Stimulated activated CD8-positive, alpha-beta memory T cell treated with anti-CD3 and anti-CD28 coated beads, Interleukin-7, amount 100 ng/mL, for 1 hour (primary cell): ENCODE results near the gene SLC6A16.
A peak's percentile ranks its signal among the peaks of the same experiment; 100 is the strongest.
"Not testable (repeated sequence)": the region's sequence is repeated elsewhere in the genome, so short reads cannot be mapped to it uniquely, and the experiment has no call there.

ENCODE experiments used
- DNase-seq, 2 donors: peaks; one replicate each; pipeline ENCODE4 v3.0.0-alpha.2; 2020; ENCODE audit warnings: low read depth in 2 of 2

The SLC6A16 gene

GRCh38 chr19:49344505-49345423 lies 19.8 kb upstream of the SLC6A16 start:
- DNase-seq = no peak

DNA sequence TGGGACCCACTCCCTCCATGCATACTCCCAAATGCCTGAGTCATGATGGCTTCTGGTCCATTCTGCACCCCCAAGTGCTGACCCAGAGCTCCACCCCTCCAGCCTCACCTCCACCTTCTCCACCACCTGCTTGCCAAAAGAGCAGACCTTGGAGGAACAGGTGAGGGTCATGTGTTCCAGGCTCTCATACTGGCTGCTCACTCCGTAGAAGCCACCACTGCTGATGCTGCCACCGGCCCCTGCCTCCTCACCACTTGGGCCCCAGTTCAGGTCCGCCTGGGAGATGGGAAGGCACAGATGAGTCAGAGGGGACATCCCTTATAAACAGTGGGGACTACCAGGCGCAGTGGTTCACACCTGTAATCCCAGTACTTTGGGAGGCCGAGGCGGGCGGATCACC lies 18.1 kb upstream of the SLC6A16 start:
- DNase-seq = no peak

GRCh38 chr19:49342291-49342721 lies 17.3 kb upstream of the SLC6A16 start:
- DNase-seq = no peak

GRCh38 chr19:49340865-49341718 lies 16.1 kb upstream of the SLC6A16 start:
- DNase-seq = no peak

DNA sequence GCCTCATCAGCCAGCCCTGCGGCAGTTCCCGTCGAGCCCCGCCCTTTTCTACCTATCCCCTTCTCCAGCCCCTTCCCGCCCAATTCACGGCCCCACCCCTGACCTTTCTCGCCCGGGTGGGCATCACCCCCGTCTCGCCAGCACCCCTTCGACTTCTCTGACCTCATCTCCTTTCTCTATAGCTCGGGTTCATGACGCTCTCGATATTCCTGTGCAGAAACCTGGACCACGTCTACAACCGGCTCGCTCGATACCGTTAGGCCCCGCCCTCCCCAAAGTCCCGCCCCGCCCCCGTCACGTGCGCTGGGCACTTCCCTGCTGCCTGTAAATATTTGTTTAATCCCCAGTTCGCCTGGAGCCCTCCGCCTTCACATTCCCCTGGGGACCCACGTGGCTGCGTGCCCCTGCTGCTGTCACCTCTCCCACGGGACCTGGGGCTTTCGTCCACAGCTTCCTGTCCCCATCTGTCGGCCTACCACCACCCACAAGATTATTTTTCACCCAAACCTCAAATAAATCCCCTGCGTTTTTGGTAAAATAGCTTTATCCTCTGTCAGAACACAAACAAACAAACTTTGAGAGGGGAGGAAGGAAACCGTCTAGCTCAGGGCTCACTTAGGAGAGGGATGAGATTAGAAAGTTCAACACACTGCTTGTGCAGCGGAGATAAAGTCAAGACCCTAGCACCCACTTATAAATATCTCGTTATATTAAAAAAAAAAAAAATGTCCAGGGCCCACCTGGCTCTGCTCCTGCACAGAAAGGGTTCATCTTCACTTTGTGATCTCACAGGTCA lies 15.3 kb upstream of the SLC6A16 start:
- DNase-seq = no peak

DNA sequence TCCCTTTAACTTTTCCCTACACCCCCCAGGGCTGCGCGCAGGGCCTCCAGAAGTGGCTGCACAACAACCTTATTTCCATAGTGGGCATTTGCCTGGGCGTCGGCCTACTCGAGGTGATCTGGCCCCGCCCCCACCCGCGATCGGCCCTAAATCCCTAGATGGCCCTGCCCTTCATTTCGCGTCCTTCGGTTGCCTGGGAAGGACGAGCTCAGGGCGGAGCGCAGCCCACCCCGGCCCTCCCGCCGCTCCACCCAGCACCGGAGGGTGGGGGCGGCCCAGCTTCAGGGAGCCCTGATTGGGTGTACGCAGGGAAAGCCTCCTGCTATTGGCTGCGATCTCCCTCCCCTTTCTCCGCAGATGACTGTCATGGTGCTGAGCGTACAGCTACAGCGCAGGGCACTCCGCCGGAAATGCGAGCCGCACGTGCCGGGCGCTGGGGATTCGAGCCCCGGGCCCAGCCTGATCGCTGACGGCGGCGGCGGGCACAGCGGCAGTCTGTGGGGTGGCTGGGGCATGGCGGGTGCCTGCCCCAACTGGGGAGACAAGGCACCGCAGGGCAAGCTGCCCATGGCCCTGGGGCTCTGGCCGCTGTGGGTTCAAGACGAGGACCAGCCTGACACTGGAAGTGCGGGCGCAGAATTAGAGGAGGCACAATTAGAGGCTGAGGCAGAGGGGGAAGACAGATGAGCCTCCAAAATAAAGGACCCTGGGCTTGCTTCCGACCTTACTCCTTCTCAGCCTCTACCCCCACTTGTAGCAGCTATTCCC lies 14.5 kb upstream of the SLC6A16 start:
- no peak for DNase-seq

GRCh38 chr19:49338691-49339300 lies 13.8 kb upstream of the SLC6A16 start:
- DNase-seq = no peak

DNA sequence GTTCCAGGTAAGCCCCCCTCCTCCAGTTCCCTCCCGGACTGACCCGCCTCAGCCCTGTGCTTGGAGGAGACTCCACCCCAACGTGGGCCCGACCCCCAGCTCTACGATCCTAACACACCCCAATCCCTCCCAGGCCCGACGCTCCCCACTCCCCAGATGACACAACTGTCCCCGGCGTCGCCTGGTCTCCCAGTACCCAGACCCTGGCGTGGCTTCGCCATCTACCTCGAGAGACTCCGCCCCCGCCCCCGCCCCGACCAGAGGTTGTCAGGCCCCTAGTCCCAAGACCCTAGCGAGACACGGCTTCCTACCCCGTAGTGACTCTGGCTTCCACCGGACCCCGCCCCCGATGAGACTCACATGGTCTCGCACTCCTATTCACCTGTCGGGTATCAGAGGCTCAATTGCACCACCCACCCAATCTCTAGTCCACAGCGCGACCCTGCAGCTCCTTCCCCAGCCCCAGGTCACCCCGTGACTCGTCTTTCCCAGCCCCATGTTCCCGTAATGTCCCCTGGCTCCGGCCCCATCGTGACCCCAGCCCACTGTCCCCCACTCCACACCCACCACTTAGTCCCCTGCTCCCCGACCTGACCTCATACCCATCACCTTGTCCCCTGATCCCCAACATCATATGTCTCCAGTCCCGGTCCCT lies 13.2 kb upstream of the SLC6A16 start:
- no peak for DNase-seq

DNA sequence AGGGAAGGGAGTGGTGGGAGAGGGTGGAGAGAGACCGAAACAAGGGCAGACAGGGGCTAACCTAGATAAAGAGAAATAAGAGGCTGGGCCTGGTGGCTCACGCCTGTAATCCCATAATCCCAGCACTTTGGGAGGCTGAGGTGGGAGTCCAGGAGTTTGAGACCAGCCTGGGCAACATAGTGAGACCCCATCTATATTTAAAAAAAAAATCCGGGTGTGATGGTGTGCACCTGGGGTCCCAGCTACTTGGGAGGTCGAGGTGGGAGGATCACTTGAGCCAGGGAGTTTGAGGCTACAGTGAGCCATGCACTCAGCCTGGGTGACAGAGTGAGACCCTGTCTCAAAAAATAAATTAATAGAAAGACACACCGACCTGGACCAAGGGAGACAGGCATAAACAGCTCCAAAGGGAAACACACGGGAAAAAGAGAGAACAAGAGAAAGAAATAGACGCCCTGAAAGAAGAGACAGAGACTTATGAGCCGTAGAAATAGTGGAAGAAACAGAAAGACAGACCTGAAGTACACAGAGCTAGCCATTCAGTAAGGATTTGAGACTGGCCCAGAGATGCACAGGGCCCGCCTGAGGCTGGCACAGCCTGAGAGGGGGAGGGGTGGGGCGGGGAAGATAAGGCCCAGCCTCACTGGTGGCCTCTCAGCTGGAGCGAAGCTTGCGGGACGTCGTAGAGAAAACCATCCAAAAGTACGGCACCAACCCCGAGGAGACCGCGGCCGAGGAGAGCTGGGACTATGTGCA lies 12.5 kb upstream of the SLC6A16 start:
- DNase-seq = no peak

GRCh38 chr19:49336482-49337266 lies 11.7 kb upstream of the SLC6A16 start:
- DNase-seq = no peak

DNA sequence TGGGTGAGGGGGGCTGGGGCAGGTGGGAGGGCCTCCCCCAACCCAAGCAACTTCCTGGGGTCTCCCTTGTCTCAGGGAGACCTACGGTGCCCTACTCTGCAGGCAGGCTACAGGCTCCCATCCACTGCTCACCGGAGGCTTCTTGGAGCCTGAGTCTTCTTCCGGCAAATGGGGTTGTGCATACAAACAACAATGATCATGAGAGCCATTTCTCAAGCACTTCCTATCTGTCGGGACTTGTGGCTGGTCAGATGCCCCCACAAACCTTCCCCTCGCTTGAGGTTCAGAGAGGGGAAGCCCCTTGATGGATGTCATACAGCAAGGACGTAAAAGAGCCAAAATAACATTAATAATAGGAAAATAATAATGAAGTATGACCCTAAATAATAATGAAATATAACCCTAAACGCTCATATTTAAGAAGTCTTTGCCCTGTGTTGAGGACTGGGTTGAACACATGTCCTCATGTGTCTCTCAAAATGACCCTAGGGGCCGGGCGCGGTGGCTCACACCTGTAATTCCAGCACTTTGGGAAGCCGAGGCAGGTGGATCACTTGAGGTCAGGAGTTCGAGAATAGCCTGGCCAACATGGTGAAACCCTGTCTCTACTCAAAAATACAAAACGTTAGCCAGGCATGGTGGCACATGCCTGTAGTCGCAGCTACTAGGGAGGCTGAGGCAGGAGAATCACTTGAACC lies 10.9 kb upstream of the SLC6A16 start:
- DNase-seq = no peak

DNA sequence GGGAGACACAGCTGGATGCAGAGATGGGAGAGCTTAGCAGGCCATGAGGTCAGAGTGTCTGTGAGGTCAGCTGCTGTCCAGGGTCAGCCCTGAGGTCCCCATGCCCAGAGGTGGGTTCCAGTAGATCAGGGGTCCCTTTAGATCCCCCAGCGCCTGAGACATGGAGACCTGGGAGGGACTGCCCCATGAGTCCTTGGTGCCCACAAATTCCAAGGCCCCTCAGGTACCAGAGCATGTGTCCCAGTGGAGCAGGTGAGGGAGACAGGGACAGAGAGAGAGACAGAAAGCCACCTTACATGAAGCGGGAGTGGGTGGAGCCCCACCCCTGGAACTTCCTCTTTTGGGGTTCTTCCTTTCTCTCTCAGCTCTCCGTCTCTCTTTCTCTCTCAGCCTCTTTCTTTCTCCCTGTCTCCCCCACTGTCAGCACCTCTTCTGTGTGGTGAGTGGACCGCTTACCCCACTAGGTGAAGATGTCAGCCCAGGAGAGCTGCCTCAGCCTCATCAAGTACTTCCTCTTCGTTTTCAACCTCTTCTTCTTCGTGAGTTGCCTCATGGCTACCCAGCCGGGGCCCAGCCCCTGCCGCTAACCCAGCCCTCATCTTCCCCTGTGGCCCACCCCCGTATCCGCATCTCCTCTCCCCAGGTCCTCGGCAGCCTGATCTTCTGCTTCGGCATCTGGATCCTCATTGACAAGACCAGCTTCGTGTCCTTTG lies 10.2 kb upstream of the SLC6A16 start, which contains the start of gene CD37:
CD37 (plus strand) TSS at position 336 of the 713 bp plus-strand sequence; CDS start at position 471, 135 bp downstream.
- peak in 1 of 2 donors; percentile 30 for DNase-seq

DNA sequence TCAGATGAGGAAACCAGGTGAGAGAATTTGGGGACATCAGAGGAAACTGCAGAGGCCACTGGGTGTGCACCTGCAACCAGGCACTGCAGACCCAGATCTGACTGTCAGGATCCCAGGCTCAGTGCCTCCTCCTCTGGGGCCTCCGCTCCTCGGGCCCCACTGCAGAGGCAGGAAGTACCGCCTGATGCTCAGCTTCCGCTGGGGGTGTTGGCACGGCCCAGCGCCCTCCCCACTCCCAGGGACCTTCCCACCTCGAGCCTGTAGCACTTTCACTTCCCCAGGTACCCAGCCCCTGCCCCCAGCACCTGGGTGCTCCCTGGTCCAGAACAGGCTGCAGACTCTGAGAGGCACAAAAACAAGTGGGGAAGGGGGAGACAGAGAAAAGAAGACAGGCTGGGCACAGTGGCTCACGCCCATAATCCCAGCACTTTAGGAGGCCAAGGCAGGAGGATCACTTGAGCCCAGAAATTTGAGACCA lies 8.9 kb upstream of the SLC6A16 start:
- DNase-seq = peak; percentile 42 to 48

DNA sequence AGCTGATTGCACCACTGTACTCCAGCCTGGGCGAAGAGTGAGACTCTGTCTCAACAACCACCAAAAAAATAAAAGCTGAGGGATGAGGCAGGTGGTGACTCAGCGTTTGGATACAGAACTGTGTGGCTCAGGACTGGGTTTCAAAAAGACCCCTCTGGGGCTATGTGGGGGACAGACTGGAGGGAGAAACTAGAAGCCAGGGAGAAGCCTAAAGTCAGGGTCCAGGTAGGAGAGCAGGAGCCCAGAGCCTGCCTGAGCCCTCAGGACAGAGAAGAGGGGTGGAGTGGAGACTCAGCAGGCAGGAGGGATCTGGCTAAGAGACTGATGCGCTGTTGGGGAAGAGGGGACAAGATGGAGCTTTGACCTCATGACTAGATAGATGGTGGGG lies 8.4 kb upstream of the SLC6A16 start:
- no peak for DNase-seq

DNA sequence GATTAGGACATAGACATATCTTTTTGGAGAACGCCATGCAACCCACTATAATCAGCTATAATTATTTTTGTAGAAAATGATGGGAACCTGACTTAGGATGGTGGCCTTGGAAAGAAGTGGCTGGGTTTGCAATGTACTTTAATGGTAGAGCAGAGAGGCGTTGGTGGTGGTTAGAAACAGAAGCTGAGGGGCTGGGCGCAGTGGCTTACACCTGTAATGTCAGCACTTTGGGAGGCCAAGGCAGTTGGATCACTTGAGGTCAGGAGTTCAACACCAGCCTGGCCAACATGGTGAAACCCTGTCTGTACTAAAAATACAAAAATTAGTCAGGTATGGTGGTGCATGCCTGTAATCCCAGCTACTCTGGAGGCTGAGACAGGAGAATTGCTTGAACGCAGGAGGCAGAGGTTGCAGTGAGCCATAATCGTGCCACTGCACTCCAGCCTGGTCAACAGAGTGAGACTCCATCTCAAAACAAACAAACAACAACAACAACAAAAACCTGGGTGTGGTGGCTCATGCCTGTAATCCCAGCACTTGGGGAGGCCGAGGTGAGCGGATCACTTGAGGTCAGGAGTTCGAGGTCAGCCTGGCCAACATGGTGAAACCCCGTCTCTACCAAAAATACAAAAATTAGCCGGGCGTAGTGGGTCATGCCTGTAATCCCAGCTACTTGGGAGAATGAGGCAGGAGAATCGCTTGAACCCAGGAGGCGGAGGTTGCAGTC lies 7.9 kb upstream of the SLC6A16 start:
- DNase-seq = not testable (repeated sequence)

DNA sequence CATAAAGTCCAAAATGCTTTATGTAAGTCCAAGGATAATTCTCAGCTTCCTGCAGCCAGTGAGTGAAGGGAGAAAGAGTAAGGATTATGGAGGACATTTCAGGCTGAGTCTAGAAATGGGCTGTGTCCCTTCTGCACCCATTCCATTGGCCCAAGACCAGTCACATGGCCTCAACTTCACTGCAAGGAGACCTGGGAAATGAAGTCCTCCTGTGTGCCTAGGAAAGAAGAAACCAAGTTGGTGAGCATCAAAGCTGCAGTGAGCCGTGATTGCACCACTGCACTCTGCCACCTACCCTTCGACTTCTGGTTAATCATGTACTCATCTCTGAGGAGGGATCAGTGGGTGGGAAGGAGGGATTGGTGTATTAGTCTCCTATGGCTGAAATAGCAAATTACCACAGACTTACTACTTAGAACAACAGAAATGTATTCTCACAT lies 6.6 kb upstream of the SLC6A16 start:
- no peak for DNase-seq
